Activated gamma-delta T cell treated with Interleukin-2 at 50 U/mL for 16 hours (primary cell): ENCODE data around the gene SIDT1.
"Not testable (repeated sequence)": the region's sequence is repeated elsewhere in the genome, so short reads cannot be mapped to it uniquely, and the experiment has no call there.

Experiments
- DNase-seq: peaks from one replicate; pipeline ENCODE4 v3.0.0-alpha.2; 2020

Gene SIDT1

GRCh38 chr3:113600418-113601182 lies 68.2 kb downstream of the SIDT1 start:
- DNase-seq, result no peak

DNA sequence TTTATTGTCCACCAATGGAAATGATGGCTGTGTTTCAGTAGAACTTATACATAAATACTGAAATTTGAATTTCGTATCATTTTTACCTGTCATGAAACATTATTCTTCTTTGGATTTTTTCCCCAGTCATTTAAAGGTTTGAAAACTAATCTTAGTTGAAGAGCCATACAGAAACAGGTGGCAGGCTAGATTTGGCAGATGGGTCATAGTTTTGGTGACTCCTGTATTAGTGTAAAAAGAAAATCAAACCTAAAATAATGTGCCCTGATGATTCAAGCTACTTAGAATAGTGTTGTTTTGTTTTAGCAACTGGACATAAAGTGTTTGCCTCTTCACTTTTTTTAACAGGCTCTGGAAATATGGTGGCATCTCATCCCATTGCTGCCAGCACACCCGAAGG lies 68.9 kb downstream of the SIDT1 start:
- DNase-seq, result no peak

- DNase-seq, result no peak
Measured at GRCh38 chr3:113602256-113602655, 69.9 kb downstream of the SIDT1 start.

GRCh38 chr3:113602836-113603235 lies 70.5 kb downstream of the SIDT1 start:
- no peak for DNase-seq

- DNase-seq, result peak; percentile 30
Measured at GRCh38 chr3:113606539-113607218, 74.3 kb downstream of the SIDT1 start.

GRCh38 chr3:113607219-113607596 lies 74.9 kb downstream of the SIDT1 start:
- DNase-seq, result no peak

DNA sequence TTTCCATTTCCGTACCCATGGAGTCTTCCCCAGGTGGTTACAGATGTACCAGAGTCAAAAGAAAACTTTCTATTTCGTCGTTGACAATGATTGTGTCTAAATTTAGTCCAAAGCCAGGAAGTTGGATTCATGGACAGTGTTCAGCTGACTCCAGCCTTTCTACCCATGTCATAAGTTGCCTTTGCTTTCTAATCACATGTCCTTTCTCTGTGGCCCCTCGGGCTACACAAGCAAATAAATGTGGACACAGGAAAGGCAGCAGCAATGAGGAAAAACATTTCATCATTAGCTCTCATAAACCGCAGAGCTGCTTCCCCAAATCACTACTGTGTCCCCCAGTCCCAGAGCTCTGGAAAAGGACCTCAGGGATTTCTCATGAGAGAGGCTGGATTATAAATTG lies 82.0 kb downstream of the SIDT1 start:
- DNase-seq, result no peak

DNA sequence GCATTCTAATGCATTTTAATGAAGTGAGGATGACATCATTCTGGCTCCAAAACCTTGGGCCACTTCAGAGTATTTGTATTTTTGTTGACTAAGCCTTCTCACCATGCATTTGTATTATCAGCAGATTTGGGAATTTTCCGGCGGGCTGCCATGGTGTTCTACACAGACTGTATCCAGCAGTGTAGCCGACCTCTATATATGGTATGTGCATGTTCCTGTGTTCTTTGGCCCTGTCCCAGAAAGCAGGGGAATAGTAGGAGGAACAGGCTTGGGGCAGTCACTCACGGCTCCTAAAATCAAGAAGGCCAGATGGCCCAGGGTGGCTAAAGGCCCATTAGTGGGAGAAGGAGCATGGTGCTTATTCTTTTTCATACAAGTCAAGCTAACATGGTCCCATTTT lies 83.6 kb downstream of the SIDT1 start:
- no peak for DNase-seq

DNA sequence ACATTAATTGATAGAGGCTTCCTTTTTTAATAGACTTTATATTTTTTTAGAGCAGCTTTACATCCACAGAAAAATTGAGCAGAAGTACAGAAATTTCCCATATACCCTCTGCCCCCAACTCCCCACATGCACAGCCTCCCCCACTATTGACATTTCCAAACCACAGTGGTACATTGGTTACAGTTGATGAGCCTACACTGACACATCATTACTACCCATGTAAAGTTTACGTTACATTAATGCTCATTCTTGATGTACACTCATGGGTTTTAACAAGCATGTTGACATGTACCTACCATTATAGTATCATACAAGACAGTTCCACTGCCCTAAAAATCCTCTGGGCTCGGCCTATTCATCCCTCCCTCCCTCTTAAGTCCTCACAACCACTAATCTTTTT lies 85.4 kb downstream of the SIDT1 start:
- no peak for DNase-seq

- DNase-seq, result no peak
Measured at GRCh38 chr3:113620091-113620490, 87.7 kb downstream of the SIDT1 start.

- no peak for DNase-seq
Measured at GRCh38 chr3:113623324-113623723, 91.0 kb downstream of the SIDT1 start.

GRCh38 chr3:113623811-113624210 lies 91.5 kb downstream of the SIDT1 start:
- DNase-seq, result no peak

- no peak for DNase-seq
Measured at GRCh38 chr3:113625834-113626233, 93.5 kb downstream of the SIDT1 start.

DNA sequence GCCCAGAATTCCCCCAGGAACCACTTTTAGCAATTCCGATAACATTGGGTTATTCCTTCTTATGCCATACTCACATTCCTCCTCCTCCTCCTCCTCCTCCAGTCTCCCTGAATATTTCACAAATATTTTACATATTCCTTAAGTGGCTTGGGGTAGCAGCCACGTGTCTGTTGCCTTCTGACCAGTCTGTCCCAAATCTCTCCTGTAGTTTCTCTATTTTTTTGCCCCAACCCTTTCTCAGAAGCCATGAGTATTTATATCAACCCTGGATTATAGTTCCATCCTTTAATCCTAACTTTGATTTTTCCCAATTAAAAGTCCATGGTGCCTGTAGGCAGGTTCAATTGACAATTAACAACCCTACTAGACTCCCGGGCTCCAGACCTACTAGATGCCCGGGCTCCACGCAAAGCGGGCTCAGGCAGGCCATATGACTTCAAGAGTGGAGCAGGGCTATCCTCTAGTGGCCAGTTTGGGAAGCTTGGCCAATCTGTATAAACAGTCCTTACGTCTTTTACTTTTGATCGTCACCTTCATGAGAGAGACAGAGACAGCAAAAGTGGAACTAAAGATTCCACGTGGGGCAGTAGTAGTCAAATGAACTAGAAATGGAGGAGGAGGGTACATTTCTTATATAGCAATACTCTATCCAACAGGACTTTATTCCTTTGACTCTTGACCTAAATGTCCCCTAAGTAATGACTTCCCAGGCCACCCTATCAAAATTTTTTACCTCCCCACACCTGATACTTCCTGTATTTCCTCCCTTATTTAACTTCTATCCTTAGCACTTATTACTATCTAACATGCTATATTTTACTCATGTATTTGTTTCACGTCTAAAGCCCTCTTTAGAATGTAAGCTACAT lies 94.4 kb downstream of the SIDT1 start:
- no peak for DNase-seq

GRCh38 chr3:113628316-113628715 lies 96.0 kb downstream of the SIDT1 start:
- DNase-seq, result no peak

DNA sequence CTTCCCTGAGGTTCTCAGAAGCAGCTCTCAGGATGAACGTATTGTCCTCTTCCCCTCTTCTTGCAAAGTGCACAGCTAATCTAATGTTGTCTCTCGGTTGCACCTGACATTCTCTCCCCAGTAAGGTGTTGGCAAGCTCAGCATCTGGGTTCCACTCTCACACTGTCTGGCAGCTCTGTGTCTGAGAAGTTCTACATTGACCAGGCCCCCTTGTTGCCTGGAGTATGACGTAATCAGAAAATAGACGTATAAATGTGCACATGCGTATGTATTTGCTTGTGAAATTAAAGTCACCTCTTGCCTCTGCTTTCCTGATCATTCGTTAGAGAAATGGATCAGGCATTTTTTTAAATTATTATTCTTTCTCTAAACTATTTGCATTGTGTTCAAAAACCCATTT lies 96.4 kb downstream of the SIDT1 start:
- no peak for DNase-seq

- DNase-seq, result no peak
Measured at GRCh38 chr3:113629584-113630421, 97.4 kb downstream of the SIDT1 start.

DNA sequence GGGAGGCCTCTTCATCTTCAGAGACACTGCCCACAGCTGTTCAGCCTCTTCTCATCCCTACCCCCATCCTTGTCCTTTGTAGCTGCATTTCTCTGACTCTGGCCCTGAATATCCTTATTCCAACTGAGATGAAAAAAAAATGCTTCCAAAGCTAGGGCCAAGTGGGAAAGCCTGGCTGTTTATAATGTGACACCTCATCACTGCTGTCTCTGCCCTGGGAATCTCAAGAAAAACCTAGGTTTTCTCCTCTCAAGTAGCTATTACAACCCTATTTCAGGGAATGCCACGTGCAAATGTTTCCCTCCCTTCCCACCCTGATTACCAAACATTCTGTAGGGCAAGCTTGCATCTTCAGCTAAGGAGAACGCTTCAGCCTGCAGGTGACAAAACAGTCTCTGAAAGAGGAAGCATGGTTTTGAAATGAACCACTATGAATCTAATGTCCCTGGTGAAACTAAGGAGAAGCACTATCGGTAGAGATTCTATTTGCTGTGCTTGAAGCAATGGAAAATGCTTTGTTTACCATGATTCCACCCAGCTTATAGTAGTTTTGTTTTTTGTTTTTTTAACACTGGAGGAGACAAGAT lies 98.7 kb downstream of the SIDT1 start:
- DNase-seq, result no peak

- DNase-seq, result no peak
Measured at GRCh38 chr3:113631573-113631972, 99.2 kb downstream of the SIDT1 start.

GRCh38 chr3:113634782-113635474 lies 102.6 kb downstream of the SIDT1 start:
- DNase-seq, result no peak

DNA sequence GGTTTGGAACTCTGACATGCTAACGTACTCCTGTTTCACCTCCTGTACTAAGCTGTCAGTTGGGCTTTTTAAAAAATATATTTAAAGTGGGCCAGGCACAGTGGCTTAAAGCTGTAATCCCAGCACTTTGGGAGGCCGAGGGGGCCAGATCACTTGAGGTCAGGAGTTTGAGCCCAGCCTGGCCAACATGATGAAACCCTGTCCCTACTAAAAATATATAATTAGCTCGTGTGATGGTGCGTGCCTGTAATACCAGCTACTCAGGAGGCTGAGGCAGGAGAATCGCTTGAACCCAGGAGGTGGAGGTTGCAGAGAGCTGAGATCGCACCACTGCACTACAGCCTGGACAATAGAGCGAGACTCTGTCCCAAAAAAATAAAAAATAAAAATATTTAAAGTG lies 103.7 kb downstream of the SIDT1 start:
- not testable (repeated sequence) for DNase-seq

GRCh38 chr3:113637756-113638155 lies 105.4 kb downstream of the SIDT1 start:
- DNase-seq, result no peak
